GM19238 (cell line): ENCODE results near the gene TRIM63.
"Not testable (repeated sequence)": the region's sequence is repeated elsewhere in the genome, so short reads cannot be mapped to it uniquely, and the experiment has no call there.

ENCODE experiments used
- DNase-seq: peaks from one replicate; pipeline ENCODE4 v3.0.0; 2011; ENCODE audit warnings: low spot score; ENCODE audit not compliant: insufficient read length

Gene TRIM63

GRCh38 chr1:26067432-26067911 lies at the start of gene TRIM63:
TRIM63 (minus strand) TSS chr1:26067630; CDS start chr1:26067494, 136 bp downstream.
- no peak for DNase-seq

DNA sequence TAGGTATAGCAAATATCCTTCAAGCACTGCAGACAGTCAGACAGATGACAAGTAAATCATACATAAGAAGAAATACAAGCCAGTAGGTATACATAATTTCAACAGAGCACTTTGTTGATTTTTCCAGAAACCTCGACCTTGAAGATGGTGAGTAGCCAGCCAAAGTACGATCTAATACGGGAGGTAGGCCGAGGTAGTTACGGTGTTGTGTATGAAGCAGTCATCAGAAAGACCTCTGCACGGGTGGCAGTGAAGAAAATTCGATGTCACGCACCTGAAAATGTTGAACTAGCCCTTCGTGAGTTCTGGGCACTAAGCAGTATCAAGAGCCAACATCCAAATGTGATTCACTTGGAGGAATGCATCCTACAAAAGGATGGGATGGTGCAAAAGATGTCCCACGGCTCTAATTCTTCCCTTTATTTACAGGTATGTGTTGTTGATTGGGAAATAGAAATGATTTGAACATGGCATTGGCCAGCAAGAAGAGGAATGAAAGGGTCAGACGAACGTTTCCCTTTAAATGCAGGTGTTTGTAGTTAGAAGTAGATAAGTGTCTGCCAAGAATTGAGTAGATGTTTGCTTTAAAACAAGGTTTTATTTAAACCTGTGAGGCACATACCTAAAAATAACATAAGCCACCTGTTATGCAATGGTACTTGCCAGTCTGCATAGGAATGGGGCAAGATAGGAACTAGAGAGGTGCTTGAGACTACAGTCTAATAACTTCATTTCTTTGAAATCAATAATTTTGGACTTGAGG lies 46.9 kb upstream of the TRIM63 start:
- DNase-seq: no peak

DNA sequence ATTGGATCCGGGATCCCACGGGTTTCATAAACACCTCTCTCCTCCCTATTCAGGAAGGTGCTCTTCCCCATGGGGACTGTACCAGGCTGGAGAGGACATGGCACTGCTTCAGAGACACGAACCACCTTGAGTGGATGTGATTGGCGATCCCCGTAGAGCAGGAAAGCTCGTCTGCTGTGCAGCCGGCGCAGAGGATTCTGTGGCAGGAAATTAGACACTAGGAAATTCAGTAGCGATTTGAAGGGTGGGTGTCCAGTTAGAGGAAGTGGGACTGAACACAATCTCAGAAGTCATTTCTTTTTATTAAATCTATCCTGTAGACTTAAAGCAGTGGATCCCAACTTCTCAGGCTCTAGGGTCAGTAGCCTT lies 45.0 kb upstream of the TRIM63 start:
- DNase-seq: peak; percentile 15

GRCh38 chr1:26111530-26112406 lies 44.3 kb upstream of the TRIM63 start, which contains the start of gene PDIK1L:
PDIK1L (plus strand) TSS chr1:26111824; CDS start chr1:26114309, 2,485 bp downstream.
- DNase-seq: peak; percentile 88

DNA sequence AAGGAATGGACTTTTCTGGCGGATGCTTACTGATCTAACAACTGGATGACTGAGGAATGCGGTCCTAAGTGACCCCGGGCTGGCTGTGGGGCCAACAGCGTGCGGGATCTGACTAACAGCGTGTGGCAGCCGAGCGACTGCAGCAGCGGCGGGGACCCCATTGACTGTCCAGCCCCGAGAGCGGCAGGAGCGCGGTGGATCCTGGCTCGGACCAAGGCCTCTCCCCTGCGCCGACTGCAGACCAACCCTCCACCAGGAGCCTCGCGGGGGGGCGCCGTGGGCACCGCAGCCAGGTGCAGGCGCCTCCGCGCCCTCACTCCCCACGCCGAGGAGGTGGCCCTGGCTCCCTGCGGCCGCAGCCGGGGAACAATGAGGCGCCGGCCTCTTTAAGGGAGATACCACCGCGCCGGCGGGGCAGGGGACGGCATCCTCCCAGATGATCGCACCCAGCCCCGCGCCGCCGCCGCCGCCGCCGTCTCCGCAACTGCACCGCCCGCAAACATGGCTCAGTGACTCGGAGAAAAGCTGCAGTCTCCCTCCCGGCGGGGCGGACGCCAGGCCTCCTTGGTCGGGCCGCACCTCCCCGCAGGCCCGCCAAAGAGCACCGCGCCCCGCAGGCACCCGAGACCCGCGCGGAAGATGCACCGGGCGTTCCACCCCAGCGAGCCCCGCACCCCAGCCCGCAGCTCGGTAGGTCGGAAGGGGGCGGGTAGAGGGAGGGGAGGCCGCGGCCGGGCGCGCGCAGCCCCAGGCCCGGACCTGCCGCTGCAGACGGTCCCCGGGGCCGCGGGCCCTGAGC lies 43.5 kb upstream of the TRIM63 start:
- DNase-seq: peak; percentile 79

DNA sequence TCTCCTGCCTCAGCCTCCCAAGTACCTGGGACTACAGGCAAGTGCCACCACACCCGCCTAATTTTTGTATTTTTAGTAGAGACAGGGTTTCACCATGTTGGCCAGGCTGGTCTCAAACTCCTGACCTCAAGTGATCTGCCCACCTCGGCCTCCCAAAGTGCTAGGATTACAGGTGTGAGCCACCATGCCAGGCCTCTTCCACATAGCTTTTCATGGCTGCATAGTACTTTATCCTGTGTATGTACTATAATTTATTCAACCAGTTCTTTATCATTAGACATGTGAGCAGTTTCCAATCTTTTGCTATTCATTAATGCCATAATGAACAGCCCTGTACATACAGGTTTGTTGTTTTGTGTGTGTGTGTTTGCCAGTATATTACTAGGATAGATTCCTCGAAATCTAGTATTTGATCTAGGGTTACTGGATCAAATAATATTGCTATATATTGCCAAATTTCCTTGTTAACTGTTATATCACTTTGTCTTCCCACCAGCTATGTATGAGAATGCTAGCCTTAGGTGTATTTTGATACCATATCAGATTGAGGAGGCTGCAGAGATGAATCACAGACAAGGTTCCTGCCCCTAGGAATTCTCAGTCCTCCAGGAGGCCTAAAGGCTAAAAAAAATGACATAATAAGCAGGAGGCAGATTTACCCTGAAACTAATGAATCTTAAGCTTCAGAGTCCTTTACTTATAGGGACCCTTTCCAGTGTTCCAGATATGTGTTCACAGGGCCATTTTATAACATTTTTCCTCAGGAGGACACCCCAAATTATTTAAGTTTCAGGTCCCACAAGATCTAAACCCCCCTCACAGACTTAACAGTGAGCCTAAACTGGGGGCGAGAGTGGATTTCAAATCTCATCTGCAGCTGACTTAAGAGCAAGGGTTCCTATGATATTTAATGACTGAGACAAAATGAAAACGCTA lies 42.1 kb upstream of the TRIM63 start:
- no peak for DNase-seq

GRCh38 chr1:26105226-26105548 lies 37.8 kb upstream of the TRIM63 start:
- not testable (repeated sequence) for DNase-seq

DNA sequence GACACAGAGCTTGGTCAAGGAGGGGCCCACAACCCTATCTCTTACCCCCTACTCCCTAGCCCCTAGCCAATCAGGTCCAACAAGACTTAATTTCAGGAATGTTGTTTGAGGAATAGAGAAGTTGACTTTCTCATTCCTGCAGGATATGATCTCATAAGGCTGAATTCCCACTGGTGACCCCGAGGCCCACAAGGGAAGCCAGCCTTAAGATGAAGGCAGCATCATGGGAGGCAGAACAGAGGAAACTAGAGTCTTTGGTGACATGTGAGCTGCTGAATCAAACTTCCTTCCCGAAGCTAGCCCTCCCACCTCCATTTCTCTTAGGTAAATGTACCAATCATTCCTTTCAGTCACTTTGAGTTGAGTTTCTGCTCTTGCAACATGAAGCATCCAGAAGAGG lies 35.1 kb upstream of the TRIM63 start:
- DNase-seq: no peak

DNA sequence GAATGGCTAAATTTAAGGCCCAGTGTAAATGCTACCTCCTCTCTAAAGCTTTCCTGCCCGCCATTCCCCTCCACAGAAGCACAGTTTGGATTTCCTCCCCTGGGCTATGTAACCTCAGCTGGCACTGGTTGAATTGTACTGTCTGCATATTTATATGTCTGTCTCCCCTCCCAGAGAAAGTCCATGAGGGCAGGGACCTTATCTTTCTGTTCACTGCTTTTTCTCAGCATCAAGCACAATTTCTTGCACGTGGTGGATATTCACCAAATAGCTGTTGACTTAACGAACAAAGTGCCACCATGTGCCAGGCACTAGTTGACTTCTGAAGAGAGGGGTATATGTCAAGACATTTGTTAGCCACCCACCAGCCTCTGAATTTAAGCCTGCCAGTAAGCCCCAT lies 34.7 kb upstream of the TRIM63 start:
- DNase-seq: no peak

DNA sequence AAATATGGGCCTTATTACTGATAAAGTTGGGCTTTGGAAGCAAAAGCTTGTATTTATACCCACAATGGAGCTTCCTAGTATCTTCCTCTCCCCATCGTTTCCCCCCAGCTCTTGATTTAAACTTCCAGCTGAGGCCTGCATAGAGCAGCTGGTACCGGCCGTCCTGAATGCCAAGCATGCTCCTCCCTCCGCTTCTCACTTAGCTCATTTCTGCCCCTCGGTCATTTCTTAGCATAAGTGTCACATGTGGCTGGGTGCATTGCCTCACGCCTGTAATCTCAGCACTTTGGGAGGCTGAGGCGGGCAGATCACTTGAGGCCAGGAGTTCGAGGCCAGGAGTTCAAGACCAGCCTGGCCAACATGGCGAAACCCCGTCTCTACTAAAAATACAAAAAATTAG lies 32.8 kb upstream of the TRIM63 start:
- not testable (repeated sequence) for DNase-seq

- DNase-seq: no peak
Measured at GRCh38 chr1:26099780-26100179, 32.4 kb upstream of the TRIM63 start.

DNA sequence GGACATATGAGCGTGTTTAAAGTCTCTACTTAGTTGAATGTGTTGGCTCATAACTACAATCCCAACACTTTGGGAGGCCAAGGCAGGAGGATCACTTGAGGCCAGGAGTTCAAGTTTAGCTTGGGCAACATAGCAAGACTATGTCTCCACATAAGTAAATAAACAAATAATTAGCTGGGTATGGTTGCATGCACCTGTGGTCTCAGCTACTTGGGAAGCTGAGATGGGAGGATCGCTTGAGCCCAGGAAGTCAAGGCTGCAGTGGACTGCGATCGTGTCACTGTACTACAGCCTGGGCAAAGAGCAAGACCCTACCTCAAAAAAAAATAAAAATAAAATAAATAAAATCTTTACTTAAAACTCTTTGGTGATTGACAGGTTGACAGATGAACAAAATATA lies 31.2 kb upstream of the TRIM63 start:
- no peak for DNase-seq

DNA sequence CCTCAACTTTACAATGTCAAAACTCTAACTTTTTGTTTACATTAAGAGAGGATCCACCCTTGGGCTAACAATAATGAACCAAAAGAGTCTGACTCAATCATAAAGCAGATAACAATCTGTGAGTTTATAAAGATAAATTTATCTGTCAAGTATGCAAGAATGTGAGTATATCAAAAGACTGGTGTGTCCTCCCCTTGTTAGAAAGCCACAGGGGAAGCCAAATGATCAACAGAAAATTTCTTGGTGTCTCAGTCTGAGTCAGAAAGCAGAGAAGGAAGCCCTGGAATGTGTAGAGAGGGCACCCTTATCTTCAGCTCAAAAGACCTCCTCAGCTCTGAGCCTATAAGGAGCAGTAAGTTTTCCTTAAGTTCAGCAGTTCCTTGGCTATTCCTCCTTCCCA lies 30.3 kb upstream of the TRIM63 start:
- no peak for DNase-seq

GRCh38 chr1:26096471-26096870 lies 29.0 kb upstream of the TRIM63 start:
- no peak for DNase-seq

- DNase-seq: no peak
Measured at GRCh38 chr1:26094677-26095383, 27.4 kb upstream of the TRIM63 start.

DNA sequence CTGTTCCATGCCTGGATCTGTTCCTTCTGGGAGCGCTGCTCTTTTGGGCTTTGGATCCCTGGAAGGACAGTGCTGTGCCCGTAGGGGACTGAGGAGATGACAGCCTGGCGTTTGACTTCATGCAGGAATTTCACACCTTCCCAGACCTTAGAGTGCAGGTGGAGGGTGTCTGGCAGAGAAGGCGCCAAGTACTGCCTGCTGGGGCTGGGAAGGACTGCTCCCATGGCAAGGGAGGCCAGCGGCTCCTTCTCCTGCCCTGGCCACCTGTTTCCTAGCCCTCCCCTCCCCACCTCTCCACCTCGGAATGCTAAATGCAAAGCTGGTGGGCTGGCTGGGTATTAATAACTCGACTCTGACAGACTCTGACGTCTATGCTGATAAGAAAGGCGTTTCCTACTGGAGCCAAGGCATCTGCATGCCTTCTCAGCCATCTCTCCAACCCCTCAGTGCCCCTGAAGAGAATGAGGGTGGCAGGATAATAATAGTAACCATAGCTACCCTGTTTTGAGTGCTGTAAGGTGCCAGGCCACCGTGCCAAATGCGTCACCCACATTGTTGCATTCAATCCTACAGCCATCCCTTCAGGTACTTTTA lies 26.7 kb upstream of the TRIM63 start:
- no peak for DNase-seq

DNA sequence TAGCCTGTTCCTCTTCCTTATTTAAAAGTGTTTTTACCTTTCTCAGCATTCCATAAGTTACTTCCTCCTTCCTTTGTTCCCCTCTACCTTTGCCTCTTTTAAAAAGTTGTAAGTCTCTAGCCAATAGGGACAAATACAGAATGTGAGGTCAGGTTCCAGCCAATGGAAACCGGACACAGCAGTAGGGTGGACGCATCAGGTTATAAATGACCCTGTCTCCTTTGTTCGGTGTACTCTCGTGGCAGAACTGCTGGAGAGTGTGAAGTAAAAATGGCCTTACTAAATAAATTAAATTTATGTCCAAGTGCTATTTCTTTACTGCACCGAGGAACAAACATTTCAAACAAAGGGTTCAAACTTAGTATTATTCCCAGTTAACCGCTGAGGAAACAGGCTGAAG lies 26.1 kb upstream of the TRIM63 start:
- DNase-seq: not testable (repeated sequence)

- DNase-seq: no peak
Measured at GRCh38 chr1:26092422-26092821, 25.0 kb upstream of the TRIM63 start.

- no peak for DNase-seq
Measured at GRCh38 chr1:26090893-26091292, 23.5 kb upstream of the TRIM63 start.

GRCh38 chr1:26089125-26089524 lies 21.7 kb upstream of the TRIM63 start:
- no peak for DNase-seq
